ENCODE data around the gene TMUB1. TPM values are rescaled to one million over a fixed set of nuclear protein-coding genes. Genes with fewer than 3 reads are reported as not detected.

Gene TMUB1
- total RNA-seq, 1 donor from 2014 or later = 40.8 TPM

GRCh38 chr7:151047976-151048815, 35.1 kb downstream of the TMUB1 start, which contains the start of gene ASIC3:
Gene ASIC3, plus strand, starts transcription at chr7:151048531. Its CDS starts 355 bp downstream, at chr7:151048886.
- Mint-ChIP-seq H3K9me3 (ENCODE audit: unreplicated experiment) (no peaks in the 10 kb centered on the region), H3K4me1 (ENCODE audit: unreplicated experiment) (peaks cover 14% of the 10 kb centered on the region), H3K4me3 (ENCODE audit: unreplicated experiment) (no peak within 1 kb of the TSS), H3K27me3 (ENCODE audit: unreplicated experiment) (peaks cover 25% of the 10 kb centered on the region), H3K36me3 (ENCODE audit: low read depth, unreplicated experiment) (peaks cover 6% of the 10 kb centered on the region), H3K27ac (ENCODE audit: unreplicated experiment) (no peak within 1 kb of the TSS)
- DNase-seq (ENCODE audit: low spot score) = no peak
- no peak for TF ChIP-seq CTCF (IDR thresholded peaks at IDR 0.05; ENCODE audit: unreplicated experiment)

GRCh38 chr7:151046603-151047573, 36.4 kb downstream of the TMUB1 start:
- Mint-ChIP-seq H3K4me3 (ENCODE audit: unreplicated experiment) (no peak overlapping the region), H3K27me3 (ENCODE audit: unreplicated experiment) (peaks cover 20% of the 10 kb centered on the region), H3K27ac (ENCODE audit: unreplicated experiment) (no peak overlapping the region), H3K9me3 (ENCODE audit: unreplicated experiment) (no peaks in the 10 kb centered on the region), H3K36me3 (ENCODE audit: low read depth, unreplicated experiment) (no peaks in the 10 kb centered on the region), H3K4me1 (ENCODE audit: unreplicated experiment) (peaks cover 7% of the 10 kb centered on the region)
- no peak for TF ChIP-seq CTCF (IDR thresholded peaks at IDR 0.05; ENCODE audit: unreplicated experiment)
- no peak for DNase-seq (ENCODE audit: low spot score)

- Mint-ChIP-seq H3K27me3 (ENCODE audit: unreplicated experiment) (peaks cover 20% of the 10 kb centered on the region), H3K36me3 (ENCODE audit: low read depth, unreplicated experiment) (no peaks in the 10 kb centered on the region), H3K9me3 (ENCODE audit: unreplicated experiment) (no peaks in the 10 kb centered on the region), H3K4me1 (ENCODE audit: unreplicated experiment) (peaks cover 7% of the 10 kb centered on the region), H3K4me3 (ENCODE audit: unreplicated experiment) (no peak overlapping the region), H3K27ac (ENCODE audit: unreplicated experiment) (no peak overlapping the region)
- no peak for DNase-seq (ENCODE audit: low spot score)
- no peak for TF ChIP-seq CTCF (IDR thresholded peaks at IDR 0.05; ENCODE audit: unreplicated experiment)
Observed at GRCh38 chr7:151045967-151046366, 37.3 kb downstream of the TMUB1 start.

GRCh38 chr7:151045262-151045661, 38.0 kb downstream of the TMUB1 start:
- peaks cover 7% of the 10 kb centered on the region for H3K4me1 Mint-ChIP-seq (ENCODE audit: unreplicated experiment)
- no peak overlapping the region for H3K27ac Mint-ChIP-seq (ENCODE audit: unreplicated experiment)
- no peaks in the 10 kb centered on the region for H3K9me3 Mint-ChIP-seq (ENCODE audit: unreplicated experiment)
- peaks cover 20% of the 10 kb centered on the region for H3K27me3 Mint-ChIP-seq (ENCODE audit: unreplicated experiment)
- no peaks in the 10 kb centered on the region for H3K36me3 Mint-ChIP-seq (ENCODE audit: low read depth, unreplicated experiment)
- no peak for DNase-seq (ENCODE audit: low spot score)
- TF ChIP-seq CTCF (IDR thresholded peaks at IDR 0.05; ENCODE audit: unreplicated experiment) = no peak
- H3K4me3 Mint-ChIP-seq (ENCODE audit: unreplicated experiment) = no peak overlapping the region

Data from endothelial cell (in vitro differentiated cells).